HepG2 (cell line): ENCODE measurements around the gene TPRG1L. TPM values are rescaled to one million over a fixed set of nuclear protein-coding genes. Genes with fewer than 3 reads are reported as not detected.

ENCODE experiments used
- ATAC-seq: fragments of 200-7000 bp; cut with Tn5 transposase; 3 replicates; pipeline ENCODE4 v1.9.1; 2020; ENCODE audit warnings: mild to moderate bottlenecking, moderate library complexity
- BruUV-seq: library from RNA; stranded (reverse); fragments of 400-500 nt; replicated peaks from 2 replicates; lab custom pipeline; 2021; lab: Mats Ljungman, UMichigan
- CTCF ChIA-PET: fragments of 300-600 bp; formaldehyde crosslinking; extraction: SDS; loops from one replicate; lab custom pipeline; 2021; ENCODE audit warnings: low total read pairs, inconsistent platforms, low intra/inter-chr PET ratio; lab: Yijun Ruan, JAX
- POLR2A ChIA-PET: fragments of 350-600 bp; sonication (Branson Sonifier 250); formaldehyde crosslinking; loops from one replicate; lab custom pipeline; 2020; ENCODE audit warnings: antibody characterized with exemption, inconsistent platforms; lab: Yijun Ruan, JAX
- DNase-seq: peaks from one replicate; pipeline ENCODE4 v3.0.0-alpha.2; 2015; ENCODE audit warnings: low spot score
- FAIRE-seq: peaks from 3 replicates; lab custom pipeline; 2011; peaks lifted over from hg19 to GRCh38; lab: Jason Lieb, UNC
- H2AFZ ChIP-seq: one replicate; pipeline ENCODE4 v1.6.1; 2011; ENCODE audit warnings: low read length, inconsistent platforms
- H3K27ac ChIP-seq: fragments of 300-600 bp; 3 replicates; pipeline ENCODE4 v1.8.0; 2011; ENCODE audit warnings: mixed run types, mild to moderate bottlenecking, mixed read lengths, low read length, inconsistent platforms; ENCODE audit not compliant: insufficient read depth; ENCODE audit errors: extremely low read length
- H3K27me3 ChIP-seq, 2 experiments: fragments of 200-600 bp in 1 of 2; 2 replicates in 1 of 2; 3 replicates in 1 of 2; pipeline versions ENCODE4 v1.6.0 to v1.8.0; 2011; ENCODE audit warnings: low read length in 2 of 2, mild to moderate bottlenecking in 2 of 2, moderate library complexity in 2 of 2, inconsistent platforms in 1 of 2; ENCODE audit not compliant: insufficient read depth in 2 of 2, control insufficient read depth in 1 of 2
- H3K36me3 ChIP-seq, 2 experiments: fragments of 200-600 bp in 1 of 2; replicated peaks in 1 of 2; 2 replicates in 1 of 2; 3 replicates in 1 of 2; pipeline versions ENCODE4 v1.5.1 to v1.8.0; 2011; ENCODE audit warnings: low read length in 2 of 2, inconsistent platforms in 1 of 2; ENCODE audit not compliant: insufficient read depth in 2 of 2, control insufficient read depth in 1 of 2
- H3K4me1 ChIP-seq: 2 replicates; pipeline ENCODE4 v1.5.1; 2012; ENCODE audit warnings: low read length, inconsistent platforms; ENCODE audit not compliant: insufficient read depth
- H3K4me2 ChIP-seq: 2 replicates; pipeline ENCODE4 v1.6.0; 2011; ENCODE audit warnings: low read depth, low read length, inconsistent platforms
- H3K4me3 ChIP-seq, 3 experiments: fragments of 200-600 bp in 1 of 3; sonication (generic), shearing (Covaris generic) in 1 of 3; replicated peaks in 1 of 3; 2 replicates each; pipeline ENCODE4 v1.5.1; 2011 to 2016; ENCODE audit warnings: low read length in 3 of 3, inconsistent platforms in 2 of 3, low read depth in 2 of 3, mild to moderate bottlenecking in 2 of 3, control low read depth in 1 of 3, mixed read lengths in 1 of 3; ENCODE audit not compliant: insufficient read depth in 1 of 3
- H3K79me2 ChIP-seq: one replicate; pipeline ENCODE4 v1.6.1; 2011; ENCODE audit warnings: low read length, inconsistent platforms; ENCODE audit not compliant: insufficient read depth
- H3K9ac ChIP-seq: 2 replicates; pipeline ENCODE4 v1.6.0; 2011; ENCODE audit warnings: mild to moderate bottlenecking, low read depth, low read length, inconsistent platforms; ENCODE audit not compliant: insufficient read depth
- H3K9me3 ChIP-seq: 2 replicates; pipeline ENCODE4 v1.5.1; 2012; ENCODE audit warnings: mild to moderate bottlenecking, low read length
- H4K20me1 ChIP-seq: 2 replicates; pipeline ENCODE4 v1.6.0; 2011; ENCODE audit warnings: inconsistent platforms, mild to moderate bottlenecking, low read length, moderate library complexity; ENCODE audit not compliant: insufficient read depth
- ETV5 ChIP-seq: IDR thresholded peaks from 2 replicates; pipeline ENCODE4 v1.6.1; 2018; ENCODE audit warnings: missing biosample characterization, missing genetic modification reagents, inconsistent platforms, borderline replicate concordance
- NAIF1 ChIP-seq: sonication (generic); formaldehyde crosslinking; IDR thresholded peaks from 2 replicates; pipeline ENCODE4 v1.5.0; 2020; ENCODE audit warnings: mild to moderate bottlenecking, missing genetic modification reagents, borderline replicate concordance
- RFX5 ChIP-seq: IDR thresholded peaks from 2 replicates; pipeline ENCODE4 v1.6.1; 2011; ENCODE audit warnings: low read depth, low read length, improper control_type of control experiment
- SUZ12 ChIP-seq: fragments of 150-350 bp; IDR thresholded peaks from 2 replicates; pipeline ENCODE4 v1.6.1; 2014; ENCODE audit warnings: low read depth, low read length
- TBP ChIP-seq: sonication (generic); formaldehyde crosslinking; IDR thresholded peaks from 2 replicates; pipeline ENCODE4 v1.5.0; 2020; ENCODE audit warnings: missing genetic modification reagents
- ZNF761 ChIP-seq: sonication (generic); formaldehyde crosslinking; conservative IDR thresholded peaks from 2 replicates; pipeline ENCODE4 v1.4.0; 2020; ENCODE audit warnings: mild to moderate bottlenecking, missing genetic modification reagents
- ZNF816 ChIP-seq: sonication (generic); formaldehyde crosslinking; IDR thresholded peaks from 2 replicates; pipeline ENCODE4 v1.8.0; 2022; ENCODE audit warnings: missing genetic modification reagents, mild to moderate bottlenecking, borderline replicate concordance
- WGBS: methylation state at CpG from one replicate; pipeline ENCODE4 v1.1.6; 2017; ENCODE audit warnings: low lambda C conversion rate; 5-methylcytosine and 5-hydroxymethylcytosine counted together
- in situ Hi-C: cut with HindIII; loops from 2 replicates; pipeline ENCODE4 v1.10.0; 2017; ENCODE audit warnings: low pct_unique_long_range_greater_than_20kb; ENCODE audit not compliant: extremely low pct_ligation_motif_present
- intact Hi-C: fragments of 100-400 bp; cut with micrococcal nuclease; formaldehyde crosslinking; loops from one replicate; pipeline ENCODE4 v1.10.0; 2022; ENCODE audit not compliant: unreplicated experiment
- polyA plus RNA-seq, 8 experiments: library from polyadenylated mRNA; depleted of rRNA in 3 of 8; stranded (reverse) in 7 of 8; unstranded in 1 of 8; fragments of >200 nt; fragmentation: Illumina TruSeq in 4 of 8; extraction: Trizol in 4 of 8; gene quantifications; 2 replicates each; pipeline versions ENCODE4 v1.2.1 to v1.2.3, GENCODE V29; 2011 to 2016; ENCODE audit warnings: low read depth in 4 of 8, missing spikeins in 1 of 8, mixed read lengths in 1 of 8; ENCODE audit not compliant: insufficient read depth in 1 of 8
- total RNA-seq, 5 experiments: library from RNA; depleted of rRNA; stranded (reverse); fragments of >200 nt; fragmentation: Illumina TruSeq; extraction: Trizol; gene quantifications; 2 replicates each; pipeline ENCODE4 v1.2.3, GENCODE V29; 2016; ENCODE audit warnings: low read depth in 1 of 5
- TF ChIP-seq, protein P1 (sequence below): sonication (generic); formaldehyde crosslinking; IDR thresholded peaks from 2 replicates; pipeline ENCODE4 v1.4.0; 2020; ENCODE audit warnings: mild to moderate bottlenecking, missing genetic modification reagents
- TF ChIP-seq, protein P2 (sequence below): sonication (generic); formaldehyde crosslinking; IDR thresholded peaks from 2 replicates; pipeline ENCODE4 v1.9.0; 2022; ENCODE audit warnings: low read depth, missing genetic modification reagents
- TF ChIP-seq, protein P3 (sequence below): sonication (generic); formaldehyde crosslinking; IDR thresholded peaks from 2 replicates; pipeline ENCODE4 v1.5.0; 2020; ENCODE audit warnings: missing genetic modification reagents
- TF ChIP-seq, protein P4 (sequence below): sonication (generic); formaldehyde crosslinking; IDR thresholded peaks from 2 replicates; pipeline ENCODE4 v1.9.0; 2021; ENCODE audit warnings: missing genetic modification reagents, borderline replicate concordance
- TF ChIP-seq, protein P5 (sequence below): sonication (generic); formaldehyde crosslinking; IDR thresholded peaks from 2 replicates; pipeline ENCODE4 v1.8.1; 2023; ENCODE audit warnings: missing genetic modification reagents, mild to moderate bottlenecking, borderline replicate concordance

Gene TPRG1L
- total and polyA plus RNA-seq, 2 of the 13 experiments (the other 11 are each of a cell fraction or from before 2014, with no cell fraction given) = 21.3 to 37.4 TPM

DNA sequence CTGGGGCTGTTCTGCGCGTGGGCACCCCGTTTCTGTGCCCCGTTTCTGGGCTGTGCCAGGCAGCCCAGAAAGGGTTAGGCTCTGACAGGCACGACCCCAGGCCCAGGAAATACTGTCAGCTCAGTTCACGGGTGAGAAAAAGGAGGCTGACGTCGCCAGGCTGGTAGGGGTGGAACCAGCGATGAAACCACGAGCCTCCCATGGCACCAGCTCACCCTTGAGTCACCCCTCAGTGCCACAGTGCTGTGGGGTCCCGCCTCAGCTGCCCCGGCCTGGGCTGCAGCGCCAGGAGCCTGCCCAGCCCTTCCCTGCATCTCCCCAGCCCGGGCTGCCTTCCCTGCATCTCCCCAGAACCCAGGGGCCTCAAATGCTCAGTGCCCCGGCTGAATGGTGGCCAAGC, 25.0 kb upstream of the TPRG1L start:
- DNase-seq (no peak), FAIRE-seq (no peak), ATAC-seq (no peak)
- CTCF ChIA-PET = no interaction called here
- Histone ChIP-seq H3K9me3 (no peaks in the 10 kb centered on the region), H4K20me1 (no peaks in the 10 kb centered on the region), H3K79me2 (no peaks in the 10 kb centered on the region), H3K27ac (no peak overlapping the region), H3K4me1 (peaks cover 12% of the 10 kb centered on the region), H3K4me2 (no peak overlapping the region), H3K27me3 (peaks cover 30 to 93% of the 10 kb centered on the region in 2 experiments), H3K4me3 (no peak overlapping the region), H2AFZ (no peak overlapping the region), H3K36me3 (no peaks in the 10 kb centered on the region), H3K9ac (no peak overlapping the region)
- in situ Hi-C loops = no loop called here
- no TSS peak for BruUV-seq
- POLR2A ChIA-PET = no interaction called here
- intact Hi-C loops = no loop called here
- no CpG with 5 or more reads among the region's 15 CpGs for WGBS
- TF ChIP-seq, protein P1, sequence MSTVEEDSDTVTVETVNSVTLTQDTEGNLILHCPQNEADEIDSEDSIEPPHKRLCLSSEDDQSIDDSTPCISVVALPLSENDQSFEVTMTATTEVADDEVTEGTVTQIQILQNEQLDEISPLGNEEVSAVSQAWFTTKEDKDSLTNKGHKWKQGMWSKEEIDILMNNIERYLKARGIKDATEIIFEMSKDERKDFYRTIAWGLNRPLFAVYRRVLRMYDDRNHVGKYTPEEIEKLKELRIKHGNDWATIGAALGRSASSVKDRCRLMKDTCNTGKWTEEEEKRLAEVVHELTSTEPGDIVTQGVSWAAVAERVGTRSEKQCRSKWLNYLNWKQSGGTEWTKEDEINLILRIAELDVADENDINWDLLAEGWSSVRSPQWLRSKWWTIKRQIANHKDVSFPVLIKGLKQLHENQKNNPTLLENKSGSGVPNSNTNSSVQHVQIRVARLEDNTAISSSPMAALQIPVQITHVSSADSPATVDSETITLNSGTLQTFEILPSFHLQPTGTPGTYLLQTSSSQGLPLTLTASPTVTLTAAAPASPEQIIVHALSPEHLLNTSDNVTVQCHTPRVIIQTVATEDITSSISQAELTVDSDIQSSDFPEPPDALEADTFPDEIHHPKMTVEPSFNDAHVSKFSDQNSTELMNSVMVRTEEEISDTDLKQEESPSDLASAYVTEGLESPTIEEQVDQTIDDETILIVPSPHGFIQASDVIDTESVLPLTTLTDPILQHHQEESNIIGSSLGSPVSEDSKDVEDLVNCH (CRISPR knock-in tag) = no peak
- TF ChIP-seq SUZ12 = no peak
- TF ChIP-seq ZNF816 = no peak
- no peak for TF ChIP-seq ETV5 (CRISPR knock-in tag)
- TF ChIP-seq, protein P2, sequence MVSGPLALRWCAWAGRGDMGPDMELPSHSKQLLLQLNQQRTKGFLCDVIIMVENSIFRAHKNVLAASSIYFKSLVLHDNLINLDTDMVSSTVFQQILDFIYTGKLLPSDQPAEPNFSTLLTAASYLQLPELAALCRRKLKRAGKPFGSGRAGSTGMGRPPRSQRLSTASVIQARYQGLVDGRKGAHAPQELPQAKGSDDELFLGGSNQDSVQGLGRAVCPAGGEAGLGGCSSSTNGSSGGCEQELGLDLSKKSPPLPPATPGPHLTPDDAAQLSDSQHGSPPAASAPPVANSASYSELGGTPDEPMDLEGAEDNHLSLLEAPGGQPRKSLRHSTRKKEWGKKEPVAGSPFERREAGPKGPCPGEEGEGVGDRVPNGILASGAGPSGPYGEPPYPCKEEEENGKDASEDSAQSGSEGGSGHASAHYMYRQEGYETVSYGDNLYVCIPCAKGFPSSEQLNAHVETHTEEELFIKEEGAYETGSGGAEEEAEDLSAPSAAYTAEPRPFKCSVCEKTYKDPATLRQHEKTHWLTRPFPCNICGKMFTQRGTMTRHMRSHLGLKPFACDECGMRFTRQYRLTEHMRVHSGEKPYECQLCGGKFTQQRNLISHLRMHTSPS (CRISPR knock-in tag) = no peak
- no peak for TF ChIP-seq RFX5
- no peak for TF ChIP-seq ZNF761 (CRISPR knock-in tag)
- no peak for TF ChIP-seq TBP (CRISPR knock-in tag)
- TF ChIP-seq, protein P3, sequence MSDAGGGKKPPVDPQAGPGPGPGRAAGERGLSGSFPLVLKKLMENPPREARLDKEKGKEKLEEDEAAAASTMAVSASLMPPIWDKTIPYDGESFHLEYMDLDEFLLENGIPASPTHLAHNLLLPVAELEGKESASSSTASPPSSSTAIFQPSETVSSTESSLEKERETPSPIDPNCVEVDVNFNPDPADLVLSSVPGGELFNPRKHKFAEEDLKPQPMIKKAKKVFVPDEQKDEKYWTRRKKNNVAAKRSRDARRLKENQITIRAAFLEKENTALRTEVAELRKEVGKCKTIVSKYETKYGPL = no peak
- TF ChIP-seq, protein P4, sequence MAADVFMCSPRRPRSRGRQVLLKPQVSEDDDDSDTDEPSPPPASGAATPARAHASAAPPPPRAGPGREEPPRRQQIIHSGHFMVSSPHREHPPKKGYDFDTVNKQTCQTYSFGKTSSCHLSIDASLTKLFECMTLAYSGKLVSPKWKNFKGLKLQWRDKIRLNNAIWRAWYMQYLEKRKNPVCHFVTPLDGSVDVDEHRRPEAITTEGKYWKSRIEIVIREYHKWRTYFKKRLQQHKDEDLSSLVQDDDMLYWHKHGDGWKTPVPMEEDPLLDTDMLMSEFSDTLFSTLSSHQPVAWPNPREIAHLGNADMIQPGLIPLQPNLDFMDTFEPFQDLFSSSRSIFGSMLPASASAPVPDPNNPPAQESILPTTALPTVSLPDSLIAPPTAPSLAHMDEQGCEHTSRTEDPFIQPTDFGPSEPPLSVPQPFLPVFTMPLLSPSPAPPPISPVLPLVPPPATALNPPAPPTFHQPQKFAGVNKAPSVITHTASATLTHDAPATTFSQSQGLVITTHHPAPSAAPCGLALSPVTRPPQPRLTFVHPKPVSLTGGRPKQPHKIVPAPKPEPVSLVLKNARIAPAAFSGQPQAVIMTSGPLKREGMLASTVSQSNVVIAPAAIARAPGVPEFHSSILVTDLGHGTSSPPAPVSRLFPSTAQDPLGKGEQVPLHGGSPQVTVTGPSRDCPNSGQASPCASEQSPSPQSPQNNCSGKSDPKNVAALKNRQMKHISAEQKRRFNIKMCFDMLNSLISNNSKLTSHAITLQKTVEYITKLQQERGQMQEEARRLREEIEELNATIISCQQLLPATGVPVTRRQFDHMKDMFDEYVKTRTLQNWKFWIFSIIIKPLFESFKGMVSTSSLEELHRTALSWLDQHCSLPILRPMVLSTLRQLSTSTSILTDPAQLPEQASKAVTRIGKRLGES (CRISPR knock-in tag) = no peak
- TF ChIP-seq, protein P5, sequence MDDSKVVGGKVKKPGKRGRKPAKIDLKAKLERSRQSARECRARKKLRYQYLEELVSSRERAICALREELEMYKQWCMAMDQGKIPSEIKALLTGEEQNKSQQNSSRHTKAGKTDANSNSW (CRISPR knock-in tag) = no peak
- no peak for TF ChIP-seq NAIF1
